ENCODE data around the gene GOT2.
"Not testable (repeated sequence)": the region's sequence is repeated elsewhere in the genome, so short reads cannot be mapped to it uniquely, and the experiment has no call there.

The GOT2 gene

GRCh38 chr16:58723109-58723508 lies 11.0 kb downstream of the GOT2 start:
- Histone ChIP-seq H3K4me3 (ENCODE audit: low read depth in 1 of 5, low read length in 5 of 5) (no peak overlapping the region), H3K27ac (ENCODE audit: low read depth, low read length) (no peak overlapping the region), H3K27me3 (ENCODE audit: control insufficient read depth in 5 of 5, insufficient read depth in 4 of 5, low read length in 5 of 5) (no peaks in the 10 kb centered on the region), H3K9ac (ENCODE audit: low read length in 5 of 5) (no peak overlapping the region), H3K36me3 (ENCODE audit: control insufficient read depth in 5 of 5, insufficient read depth in 5 of 5, low read length in 5 of 5) (peaks cover 4 to 39% (median 22%) of the 10 kb centered on the region in 5 donors), H3K9me3 (ENCODE audit: control insufficient read depth in 5 of 5, low read length in 5 of 5) (no peaks in the 10 kb centered on the region), H3K4me1 (ENCODE audit: control insufficient read depth in 5 of 5, insufficient read depth in 5 of 5, low read length in 5 of 5) (no peaks in the 10 kb centered on the region)

DNA sequence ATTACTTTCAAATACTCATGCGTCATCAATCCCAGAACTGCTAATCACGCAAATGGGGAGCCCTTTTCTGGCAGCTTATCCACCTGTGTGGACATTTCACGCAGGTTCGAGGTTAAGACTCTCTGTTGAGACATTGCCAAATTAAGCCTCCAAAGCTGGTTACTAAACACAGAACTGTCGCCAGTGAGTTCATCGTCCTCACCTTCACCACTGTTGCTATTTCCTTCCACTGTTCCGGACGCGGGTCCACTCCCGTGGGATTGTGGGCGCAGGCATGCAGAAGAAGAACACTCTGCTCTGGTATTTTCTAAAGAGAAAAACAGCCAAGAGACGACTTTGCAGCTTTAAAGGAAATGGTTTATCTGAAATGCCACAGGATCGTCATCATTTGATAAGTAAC lies 16.1 kb downstream of the GOT2 start:
- Histone ChIP-seq H3K27me3 (ENCODE audit: control insufficient read depth in 5 of 5, insufficient read depth in 4 of 5, low read length in 5 of 5) (no peaks in the 10 kb centered on the region), H3K4me1 (ENCODE audit: control insufficient read depth in 5 of 5, insufficient read depth in 5 of 5, low read length in 5 of 5) (no peaks in the 10 kb centered on the region), H3K4me3 (ENCODE audit: low read depth in 1 of 5, low read length in 5 of 5) (no peak overlapping the region), H3K9ac (ENCODE audit: low read length in 5 of 5) (no peak overlapping the region), H3K27ac (ENCODE audit: low read depth, low read length) (no peak overlapping the region), H3K36me3 (ENCODE audit: control insufficient read depth in 5 of 5, insufficient read depth in 5 of 5, low read length in 5 of 5) (peaks cover 4 to 69% (median 51%) of the 10 kb centered on the region in 5 donors), H3K9me3 (ENCODE audit: control insufficient read depth in 5 of 5, low read length in 5 of 5) (no peaks in the 10 kb centered on the region)

DNA sequence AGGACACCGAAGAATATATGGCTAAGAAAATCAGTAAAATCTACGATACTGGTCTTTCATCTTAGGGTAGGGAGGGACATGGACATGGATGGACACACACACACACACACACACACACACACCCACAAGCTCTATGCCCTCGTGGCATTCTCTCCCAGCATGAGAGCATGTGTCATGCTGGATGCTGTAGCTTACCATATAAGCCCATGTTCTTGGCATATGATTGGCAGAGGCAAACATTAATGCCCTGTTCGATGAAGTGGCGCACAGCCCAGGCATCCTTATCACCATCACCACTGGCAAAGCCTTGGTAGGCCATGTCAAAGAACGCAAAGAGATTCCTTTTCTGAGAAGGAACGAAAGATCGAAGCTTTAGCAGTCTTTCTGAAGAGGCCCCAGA lies 17.6 kb downstream of the GOT2 start:
- H3K27me3 ChIP-seq (ENCODE audit: control insufficient read depth in 5 of 5, insufficient read depth in 4 of 5, low read length in 5 of 5) = no peaks in the 10 kb centered on the region
- H3K4me3 ChIP-seq (ENCODE audit: low read depth in 1 of 5, low read length in 5 of 5) = no peak overlapping the region
- no peak overlapping the region for H3K27ac ChIP-seq (ENCODE audit: low read depth, low read length)
- H3K9me3 ChIP-seq (ENCODE audit: control insufficient read depth in 5 of 5, low read length in 5 of 5) = no peaks in the 10 kb centered on the region
- no peaks in the 10 kb centered on the region for H3K4me1 ChIP-seq (ENCODE audit: control insufficient read depth in 5 of 5, insufficient read depth in 5 of 5, low read length in 5 of 5)
- no peak overlapping the region for H3K9ac ChIP-seq (ENCODE audit: low read length in 5 of 5)
- H3K36me3 ChIP-seq (ENCODE audit: control insufficient read depth in 5 of 5, insufficient read depth in 5 of 5, low read length in 5 of 5) = peaks cover 0 to 71% (median 53%) of the 10 kb centered on the region in 5 donors

- H3K4me1 ChIP-seq (ENCODE audit: control insufficient read depth in 5 of 5, insufficient read depth in 5 of 5, low read length in 5 of 5) = no peaks in the 10 kb centered on the region
- no peaks in the 10 kb centered on the region for H3K27me3 ChIP-seq (ENCODE audit: control insufficient read depth in 5 of 5, insufficient read depth in 4 of 5, low read length in 5 of 5)
- H3K9ac ChIP-seq (ENCODE audit: low read length in 5 of 5) = no peak overlapping the region
- no peak overlapping the region for H3K27ac ChIP-seq (ENCODE audit: low read depth, low read length)
- H3K36me3 ChIP-seq (ENCODE audit: control insufficient read depth in 5 of 5, insufficient read depth in 5 of 5, low read length in 5 of 5) = peaks cover 0 to 66% (median 44%) of the 10 kb centered on the region in 5 donors
- H3K9me3 ChIP-seq (ENCODE audit: control insufficient read depth in 5 of 5, low read length in 5 of 5) = no peaks in the 10 kb centered on the region
- no peak overlapping the region for H3K4me3 ChIP-seq (ENCODE audit: low read depth in 1 of 5, low read length in 5 of 5)
Observed at GRCh38 chr16:58713742-58714141, 20.4 kb downstream of the GOT2 start.

GRCh38 chr16:58709333-58709732 lies 24.8 kb downstream of the GOT2 start:
- Histone ChIP-seq H3K4me3 (ENCODE audit: low read depth in 1 of 5, low read length in 5 of 5) (no peak overlapping the region), H3K9ac (ENCODE audit: low read length in 5 of 5) (no peak overlapping the region), H3K27me3 (ENCODE audit: control insufficient read depth in 5 of 5, insufficient read depth in 4 of 5, low read length in 5 of 5) (no peaks in the 10 kb centered on the region), H3K9me3 (ENCODE audit: control insufficient read depth in 5 of 5, low read length in 5 of 5) (no peaks in the 10 kb centered on the region), H3K4me1 (ENCODE audit: control insufficient read depth in 5 of 5, insufficient read depth in 5 of 5, low read length in 5 of 5) (no peaks in the 10 kb centered on the region), H3K27ac (ENCODE audit: low read depth, low read length) (no peak overlapping the region), H3K36me3 (ENCODE audit: control insufficient read depth in 5 of 5, insufficient read depth in 5 of 5, low read length in 5 of 5) (peaks cover 3 to 46% (median 29%) of the 10 kb centered on the region in 5 donors)

DNA sequence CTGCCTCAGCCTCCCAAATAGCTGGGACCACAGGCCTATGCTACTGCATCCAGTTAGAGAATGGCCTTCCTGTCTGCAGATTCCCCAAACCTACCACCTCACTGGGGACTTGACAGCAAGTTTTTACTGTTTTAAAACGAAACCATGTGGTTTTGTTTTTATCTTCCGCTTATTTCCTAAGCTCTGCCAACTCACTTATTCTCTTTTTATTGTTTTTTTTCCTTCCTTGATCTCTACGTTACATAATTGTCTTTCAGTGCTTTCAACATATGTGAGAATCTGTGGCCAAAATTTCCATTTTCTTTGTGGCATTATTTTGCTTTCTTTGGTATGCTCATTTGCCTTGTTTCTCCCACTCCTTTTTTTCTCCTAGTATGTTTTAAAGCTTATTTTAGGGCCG lies 35.0 kb downstream of the GOT2 start:
- Histone ChIP-seq H3K9me3 (ENCODE audit: control insufficient read depth in 5 of 5, low read length in 5 of 5) (no peaks in the 10 kb centered on the region), H3K4me1 (ENCODE audit: control insufficient read depth in 5 of 5, insufficient read depth in 5 of 5, low read length in 5 of 5) (no peaks in the 10 kb centered on the region), H3K9ac (ENCODE audit: low read length in 5 of 5) (no peak overlapping the region), H3K36me3 (ENCODE audit: control insufficient read depth in 5 of 5, insufficient read depth in 5 of 5, low read length in 5 of 5) (no peaks in the 10 kb centered on the region), H3K27me3 (ENCODE audit: control insufficient read depth in 5 of 5, insufficient read depth in 4 of 5, low read length in 5 of 5) (no peaks in the 10 kb centered on the region), H3K27ac (ENCODE audit: low read depth, low read length) (no peak overlapping the region), H3K4me3 (ENCODE audit: low read depth in 1 of 5, low read length in 5 of 5) (no peak overlapping the region)

GRCh38 chr16:58695368-58695767 lies 38.7 kb downstream of the GOT2 start:
- H3K4me1 ChIP-seq (ENCODE audit: control insufficient read depth in 5 of 5, insufficient read depth in 5 of 5, low read length in 5 of 5) = no peaks in the 10 kb centered on the region
- no peak overlapping the region for H3K27ac ChIP-seq (ENCODE audit: low read depth, low read length)
- no peaks in the 10 kb centered on the region for H3K27me3 ChIP-seq (ENCODE audit: control insufficient read depth in 5 of 5, insufficient read depth in 4 of 5, low read length in 5 of 5)
- H3K4me3 ChIP-seq (ENCODE audit: low read depth in 1 of 5, low read length in 5 of 5) = no peak overlapping the region
- H3K9ac ChIP-seq (ENCODE audit: low read length in 5 of 5) = no peak overlapping the region
- H3K36me3 ChIP-seq (ENCODE audit: control insufficient read depth in 5 of 5, insufficient read depth in 5 of 5, low read length in 5 of 5) = no peaks in the 10 kb centered on the region
- H3K9me3 ChIP-seq (ENCODE audit: control insufficient read depth in 5 of 5, low read length in 5 of 5) = peaks cover 0 to 5% (median 0%) of the 10 kb centered on the region in 5 donors

DNA sequence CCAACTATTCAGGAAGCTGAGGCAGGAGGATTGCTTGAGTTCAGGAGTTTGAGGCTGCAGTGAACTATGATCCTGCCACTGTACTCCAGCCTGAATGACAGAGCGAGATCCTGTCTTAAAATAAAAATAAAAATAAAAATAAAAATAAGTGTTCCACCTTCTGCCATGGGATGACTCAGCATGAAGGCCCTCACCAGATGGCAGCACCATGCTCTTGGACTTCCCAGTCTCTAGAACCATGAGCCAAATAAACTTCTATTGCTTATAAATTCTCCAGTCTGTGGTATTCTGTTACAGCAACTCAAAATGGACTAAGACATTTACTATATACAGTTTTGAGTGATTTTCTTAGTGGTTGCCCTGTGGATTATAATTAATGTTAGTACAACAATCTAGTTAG lies 41.7 kb downstream of the GOT2 start:
- H3K4me3 ChIP-seq (ENCODE audit: low read depth in 1 of 5, low read length in 5 of 5) = no peak overlapping the region
- H3K27me3 ChIP-seq (ENCODE audit: control insufficient read depth in 5 of 5, insufficient read depth in 4 of 5, low read length in 5 of 5) = no peaks in the 10 kb centered on the region
- peaks cover 0 to 5% (median 0%) of the 10 kb centered on the region in 5 donors for H3K9me3 ChIP-seq (ENCODE audit: control insufficient read depth in 5 of 5, low read length in 5 of 5)
- H3K36me3 ChIP-seq (ENCODE audit: control insufficient read depth in 5 of 5, insufficient read depth in 5 of 5, low read length in 5 of 5) = no peaks in the 10 kb centered on the region
- H3K27ac ChIP-seq (ENCODE audit: low read depth, low read length) = no peak overlapping the region
- H3K9ac ChIP-seq (ENCODE audit: low read length in 5 of 5) = no peak overlapping the region
- H3K4me1 ChIP-seq (ENCODE audit: control insufficient read depth in 5 of 5, insufficient read depth in 5 of 5, low read length in 5 of 5) = no peaks in the 10 kb centered on the region

DNA sequence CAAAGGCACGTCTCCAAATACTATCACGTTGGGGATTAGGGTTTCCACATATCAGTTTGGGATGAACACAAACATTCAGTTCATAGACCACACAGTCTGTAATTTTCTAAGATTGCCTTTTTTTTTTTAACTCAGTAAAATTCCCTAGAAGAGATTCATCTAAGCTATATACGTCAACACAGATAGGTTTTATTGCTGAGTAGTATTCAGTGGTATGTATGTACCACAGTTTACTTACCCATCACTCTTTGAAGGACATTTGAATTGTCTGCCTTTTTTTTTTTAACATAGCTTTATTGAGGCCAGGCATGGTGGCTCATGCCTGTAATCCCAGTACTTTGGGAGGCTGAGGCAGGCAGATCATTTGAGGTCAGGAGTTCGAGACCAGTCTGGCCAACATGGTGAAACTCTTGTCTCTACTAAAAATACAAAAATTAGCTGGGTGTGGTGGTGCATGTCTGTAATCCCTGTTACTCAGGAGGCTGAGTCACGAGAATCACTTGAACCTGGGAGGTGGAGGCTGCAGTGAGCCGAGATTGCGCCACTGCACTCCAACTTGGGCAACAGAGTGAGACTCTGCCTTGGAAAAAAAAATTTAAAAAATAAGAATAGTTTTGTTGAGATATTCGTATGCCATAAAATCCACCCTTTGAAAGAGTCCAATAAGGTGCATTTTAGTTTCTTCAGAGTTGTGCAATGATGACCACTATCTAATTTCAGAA lies 47.0 kb downstream of the GOT2 start:
- peaks cover 2 to 25% (median 19%) of the 10 kb centered on the region in 5 donors for H3K4me1 ChIP-seq (ENCODE audit: control insufficient read depth in 5 of 5, insufficient read depth in 5 of 5, low read length in 5 of 5)
- not testable (repeated sequence) for H3K27me3 ChIP-seq (ENCODE audit: control insufficient read depth in 5 of 5, insufficient read depth in 4 of 5, low read length in 5 of 5); H3K9ac ChIP-seq (ENCODE audit: low read length in 5 of 5); H3K4me3 ChIP-seq (ENCODE audit: low read depth in 1 of 5, low read length in 5 of 5); H3K9me3 ChIP-seq (ENCODE audit: control insufficient read depth in 5 of 5, low read length in 5 of 5); H3K36me3 ChIP-seq (ENCODE audit: control insufficient read depth in 5 of 5, insufficient read depth in 5 of 5, low read length in 5 of 5); H3K27ac ChIP-seq (ENCODE audit: low read depth, low read length)

- Histone ChIP-seq H3K27me3 (ENCODE audit: control insufficient read depth in 5 of 5, insufficient read depth in 4 of 5, low read length in 5 of 5) (no peaks in the 10 kb centered on the region), H3K9me3 (ENCODE audit: control insufficient read depth in 5 of 5, low read length in 5 of 5) (no peaks in the 10 kb centered on the region), H3K27ac (ENCODE audit: low read depth, low read length) (no peak overlapping the region), H3K9ac (ENCODE audit: low read length in 5 of 5) (peak overlapping the region in 4 of 5 donors; percentile 86 to 99 (median 98)), H3K36me3 (ENCODE audit: control insufficient read depth in 5 of 5, insufficient read depth in 5 of 5, low read length in 5 of 5) (peaks cover 0 to 15% (median 7%) of the 10 kb centered on the region in 5 donors), H3K4me3 (ENCODE audit: low read depth in 1 of 5, low read length in 5 of 5) (peak overlapping the region; percentile 82 to 95 (median 92)), H3K4me1 (ENCODE audit: control insufficient read depth in 5 of 5, insufficient read depth in 5 of 5, low read length in 5 of 5) (peaks cover 2 to 26% (median 19%) of the 10 kb centered on the region in 5 donors)
Observed at GRCh38 chr16:58685084-58685449, 49.0 kb downstream of the GOT2 start.

Data from subcutaneous abdominal adipose tissue (tissue), 5 donors.